ENCODE measurements around the gene ETS1. TPM values are rescaled to one million over a fixed set of nuclear protein-coding genes. Genes with fewer than 3 reads are reported as not detected.

ETS1 gene
- total and polyA plus RNA-seq, 10 donors, result 58.1 to 455 (median 352) TPM

DNA sequence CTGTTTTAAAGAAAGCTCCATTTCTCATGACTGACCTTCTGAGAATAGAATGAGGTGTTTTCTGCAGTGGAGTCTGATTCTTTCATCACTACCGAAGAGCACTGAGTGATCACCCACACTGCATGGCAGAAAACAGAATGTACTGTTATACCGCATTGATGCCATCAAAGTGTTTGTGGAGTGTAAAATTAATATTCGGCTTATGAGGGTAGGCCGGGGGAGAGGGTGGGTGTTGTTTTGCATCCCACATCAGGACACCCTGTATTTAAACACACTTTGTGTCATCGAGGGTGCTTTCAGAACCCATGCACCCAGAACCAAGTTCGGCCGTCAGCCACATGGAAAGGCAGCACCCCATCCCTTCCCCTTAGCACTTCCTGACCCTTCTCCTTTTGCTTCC lies 41.3 kb upstream of the ETS1 start:
- intact Hi-C loops (cut with DNase I; ENCODE audit: low total_unique reads), result loop anchor here (10.0 kb wide), 2 partner anchors 74 to 114 kb away; no protein-coding TSS in a partner anchor
- H3K4me3 ChIP-seq, result no peak overlapping the region
- H3K9me3 ChIP-seq, result no peaks in the 10 kb centered on the region
- H3K36me3 ChIP-seq, result no peaks in the 10 kb centered on the region
- DNase-seq, result no peak
- TF ChIP-seq, protein P1, sequence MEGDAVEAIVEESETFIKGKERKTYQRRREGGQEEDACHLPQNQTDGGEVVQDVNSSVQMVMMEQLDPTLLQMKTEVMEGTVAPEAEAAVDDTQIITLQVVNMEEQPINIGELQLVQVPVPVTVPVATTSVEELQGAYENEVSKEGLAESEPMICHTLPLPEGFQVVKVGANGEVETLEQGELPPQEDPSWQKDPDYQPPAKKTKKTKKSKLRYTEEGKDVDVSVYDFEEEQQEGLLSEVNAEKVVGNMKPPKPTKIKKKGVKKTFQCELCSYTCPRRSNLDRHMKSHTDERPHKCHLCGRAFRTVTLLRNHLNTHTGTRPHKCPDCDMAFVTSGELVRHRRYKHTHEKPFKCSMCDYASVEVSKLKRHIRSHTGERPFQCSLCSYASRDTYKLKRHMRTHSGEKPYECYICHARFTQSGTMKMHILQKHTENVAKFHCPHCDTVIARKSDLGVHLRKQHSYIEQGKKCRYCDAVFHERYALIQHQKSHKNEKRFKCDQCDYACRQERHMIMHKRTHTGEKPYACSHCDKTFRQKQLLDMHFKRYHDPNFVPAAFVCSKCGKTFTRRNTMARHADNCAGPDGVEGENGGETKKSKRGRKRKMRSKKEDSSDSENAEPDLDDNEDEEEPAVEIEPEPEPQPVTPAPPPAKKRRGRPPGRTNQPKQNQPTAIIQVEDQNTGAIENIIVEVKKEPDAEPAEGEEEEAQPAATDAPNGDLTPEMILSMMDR (IDR thresholded peaks at IDR 0.05 in 8 of 11, conservative IDR thresholded peaks at IDR 0.05 in 3 of 11), result no peak
- TF ChIP-seq POLR2A (IDR thresholded peaks at IDR 0.05) (peak in 2 of 3 donors; percentile 7 to 52), POLR2AphosphoS5 (IDR thresholded peaks at IDR 0.05) (peak in 1 of 3 donors; percentile 91)
- peak overlapping the region; percentile 74 to 93 (median 83) for H3K27ac ChIP-seq
- peaks cover 53 to 91% (median 84%) of the 10 kb centered on the region in 6 donors for H3K4me1 ChIP-seq
- 46 to 79% (median 71%) methylated on average over 7 of the region's 7 CpGs for WGBS, 5 donors
- H3K27me3 ChIP-seq (replicated peaks in 1 of 7), result no peaks in the 10 kb centered on the region

DNA sequence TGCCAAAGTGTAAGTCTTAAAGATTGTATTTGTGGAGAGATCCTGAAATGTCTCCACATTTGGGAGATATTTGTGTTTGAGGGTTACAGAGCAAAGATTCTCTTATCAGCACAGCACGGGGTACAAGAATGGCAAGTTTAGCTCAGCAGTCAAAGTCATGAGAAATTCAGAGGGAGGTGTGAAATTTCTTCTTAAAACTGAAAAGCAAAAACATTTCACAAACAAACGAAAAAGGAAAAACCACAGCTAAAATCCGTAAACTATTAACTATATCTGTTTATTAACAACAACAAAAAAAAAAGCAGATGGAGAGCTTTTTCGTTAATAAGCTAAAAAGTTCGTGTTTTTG lies 40.9 kb upstream of the ETS1 start:
- 67 to 81% (median 76%) methylated on average over 5 of the region's 5 CpGs for WGBS, 5 donors
- no peaks in the 10 kb centered on the region for H3K9me3 ChIP-seq
- TF ChIP-seq, protein P1 (IDR thresholded peaks at IDR 0.05 in 8 of 11, conservative IDR thresholded peaks at IDR 0.05 in 3 of 11), result no peak
- TF ChIP-seq POLR2AphosphoS5 (IDR thresholded peaks at IDR 0.05), result no peak
- no peak for TF ChIP-seq POLR2A (IDR thresholded peaks at IDR 0.05)
- no peak for DNase-seq
- no peaks in the 10 kb centered on the region for H3K27me3 ChIP-seq (replicated peaks in 1 of 7)
- peaks cover 53 to 95% (median 88%) of the 10 kb centered on the region in 6 donors for H3K4me1 ChIP-seq
- intact Hi-C loops (cut with DNase I; ENCODE audit: low total_unique reads), result loop anchor here (10.0 kb wide), 2 partner anchors 73 to 113 kb away; no protein-coding TSS in a partner anchor
- no peaks in the 10 kb centered on the region for H3K36me3 ChIP-seq
- H3K4me3 ChIP-seq, result peak overlapping the region in 1 of 8 donors; percentile 24
- H3K27ac ChIP-seq, result peak overlapping the region; percentile 74 to 93 (median 83)

DNA sequence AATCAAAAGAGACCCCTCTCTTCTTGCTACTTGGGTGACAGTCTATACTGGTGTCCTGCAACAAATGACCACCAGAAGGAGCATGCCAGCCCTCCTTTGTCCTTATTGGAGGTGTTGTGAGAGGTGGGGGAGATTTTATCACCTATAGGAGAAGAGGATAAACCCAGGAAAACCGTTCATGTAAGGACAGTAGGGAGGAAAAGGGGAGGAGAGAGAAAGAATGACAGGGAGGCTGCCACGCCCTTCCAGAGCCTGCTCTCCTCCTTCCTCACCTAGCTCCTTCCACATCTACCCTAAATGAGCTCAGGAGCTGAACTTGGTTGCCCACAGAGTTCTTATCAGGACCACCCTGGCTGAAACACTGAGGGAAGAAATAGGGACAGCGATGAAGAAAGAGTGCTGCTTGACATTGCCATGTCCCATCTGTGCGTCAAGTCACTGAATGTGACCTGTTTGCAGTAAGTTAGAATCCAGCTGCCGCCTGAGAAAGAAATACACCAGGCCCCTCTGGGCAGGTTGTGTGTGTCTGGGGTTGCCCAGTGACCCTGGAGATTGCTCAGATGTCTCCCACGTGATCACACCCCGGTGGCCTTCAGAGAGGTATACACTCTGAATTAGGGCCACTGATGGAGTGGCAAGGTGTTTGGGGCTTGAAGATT lies 40.4 kb upstream of the ETS1 start:
- peak overlapping the region in 1 of 8 donors; percentile 24 for H3K4me3 ChIP-seq
- no peaks in the 10 kb centered on the region for H3K9me3 ChIP-seq
- H3K4me1 ChIP-seq, result peaks cover 53 to 100% (median 92%) of the 10 kb centered on the region in 6 donors
- H3K27me3 ChIP-seq (replicated peaks in 1 of 7), result no peaks in the 10 kb centered on the region
- TF ChIP-seq, protein P1 (IDR thresholded peaks at IDR 0.05 in 8 of 11, conservative IDR thresholded peaks at IDR 0.05 in 3 of 11), result no peak
- TF ChIP-seq POLR2A (IDR thresholded peaks at IDR 0.05) (no peak), POLR2AphosphoS5 (IDR thresholded peaks at IDR 0.05) (peak in 1 of 3 donors; percentile 13)
- WGBS, 5 donors, result 63 to 83% (median 72%) methylated on average over 7 of the region's 7 CpGs
- H3K36me3 ChIP-seq, result no peaks in the 10 kb centered on the region
- H3K27ac ChIP-seq, result peak overlapping the region; percentile 74 to 93 (median 83)
- intact Hi-C loops (cut with DNase I; ENCODE audit: low total_unique reads), result loop anchor here (10.0 kb wide), 2 partner anchors 73 to 113 kb away; no protein-coding TSS in a partner anchor
- DNase-seq, result no peak

DNA sequence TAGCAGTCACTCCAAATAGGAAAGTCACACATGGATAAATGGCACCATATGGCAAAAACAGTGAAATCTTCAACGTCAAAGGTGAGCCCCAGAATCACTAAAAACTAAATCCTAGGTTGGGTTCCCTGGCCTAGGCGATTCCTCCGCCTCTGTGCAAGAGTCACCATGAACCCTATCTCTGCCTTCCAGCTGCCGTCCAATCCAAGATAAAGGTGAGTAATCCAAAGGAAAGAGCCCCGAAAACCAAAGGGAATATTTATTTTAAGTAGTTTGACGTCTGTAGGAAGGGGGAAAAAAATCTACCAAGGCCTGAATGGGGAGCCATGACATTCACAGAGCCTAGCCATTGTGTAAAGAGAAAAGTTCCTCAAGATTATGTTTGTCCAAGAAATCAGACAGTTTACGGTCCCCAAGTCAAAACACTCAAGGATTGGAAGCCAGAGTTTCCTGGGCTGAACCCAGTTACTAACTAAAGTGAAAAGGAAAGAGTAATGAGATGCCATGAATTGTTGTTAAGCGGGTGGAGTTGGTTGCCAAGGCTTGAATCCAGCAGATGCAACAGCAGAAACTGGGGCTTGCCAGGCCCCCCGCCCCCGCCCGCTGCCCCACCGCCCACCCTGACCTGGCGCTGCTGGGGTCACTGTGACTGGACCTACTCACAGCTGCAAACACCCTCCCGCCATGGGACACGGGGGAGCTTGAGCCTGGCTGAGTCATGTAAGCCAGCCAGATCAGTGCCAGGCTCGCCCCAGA lies 39.7 kb upstream of the ETS1 start:
- Histone ChIP-seq H3K4me3 (no peak overlapping the region), H3K36me3 (no peaks in the 10 kb centered on the region), H3K27ac (peak overlapping the region; percentile 21 to 93 (median 84)), H3K27me3 (replicated peaks in 1 of 7) (no peaks in the 10 kb centered on the region), H3K9me3 (no peaks in the 10 kb centered on the region), H3K4me1 (peaks cover 53 to 100% (median 91%) of the 10 kb centered on the region in 6 donors)
- whole genome bisulfite sequencing, 5 donors, result 84 to 90% (median 88%) methylated on average over 14 to 16 of the region's 16 CpGs
- TF ChIP-seq POLR2AphosphoS5 (IDR thresholded peaks at IDR 0.05), result no peak
- TF ChIP-seq, protein P1 (IDR thresholded peaks at IDR 0.05 in 8 of 11, conservative IDR thresholded peaks at IDR 0.05 in 3 of 11), result no peak
- intact Hi-C loops (cut with DNase I; ENCODE audit: low total_unique reads), result loop anchor here (10.0 kb wide), 2 partner anchors 72 to 112 kb away; no protein-coding TSS in a partner anchor
- no peak for DNase-seq
